ENCODE data around the gene VASP. TPM values are rescaled to one million over a fixed set of nuclear protein-coding genes. Genes with fewer than 3 reads are reported as not detected.

VASP gene
- total and polyA plus RNA-seq, 2 of the 4 experiments (the other 2 are of a cell fraction) = 61.1 to 88.8 TPM

DNA sequence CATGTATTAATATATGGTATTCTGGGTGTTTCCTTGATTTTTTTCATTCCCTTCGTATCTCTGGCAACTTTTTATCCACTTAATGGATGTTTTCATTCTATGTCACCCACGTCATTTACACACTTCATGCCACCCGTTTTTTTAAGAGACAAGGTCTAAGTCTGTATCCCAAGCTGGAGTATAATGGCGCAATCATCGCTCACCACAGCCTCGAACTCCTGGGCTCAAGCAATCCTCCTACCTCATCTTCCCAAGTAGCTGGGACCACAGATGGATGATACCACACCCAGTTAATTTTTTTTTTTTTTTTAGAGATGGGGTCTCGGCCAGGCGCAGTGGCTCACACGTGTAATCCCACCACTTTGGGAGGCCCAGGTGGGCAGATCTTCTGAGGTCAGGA is 3.4 kb upstream of the VASP start:
- Histone ChIP-seq H2AFZ (replicated peaks; ENCODE audit: low read length, poor library complexity) (no peak overlapping the region), H3K4ac (ENCODE audit: low read depth, low read length) (no peak overlapping the region), H3K9ac (ENCODE audit: low read depth, low read length) (no peak overlapping the region), H2AK5ac (ENCODE audit: low read depth, low read length) (no peak overlapping the region), H4K91ac (ENCODE audit: insufficient read depth, low read depth, low read length) (no peak overlapping the region), H2BK5ac (ENCODE audit: low read depth, low read length, poor library complexity, severe bottlenecking) (no peak overlapping the region), H3K36me3 (ENCODE audit: control insufficient read depth, insufficient read depth, low read length) (no peaks in the 10 kb centered on the region), H3K18ac (ENCODE audit: low read depth, low read length) (no peak overlapping the region), H3K9me3 (ENCODE audit: control insufficient read depth, insufficient read depth, low read length) (no peaks in the 10 kb centered on the region), H2BK20ac (ENCODE audit: low read depth, low read length) (no peak overlapping the region), H4K8ac (ENCODE audit: low read depth in 2 of 2, low read length in 2 of 2) (no peak overlapping the region), H3K4me3 (ENCODE audit: insufficient read depth, low read depth, low read length) (no peak overlapping the region), H3K4me1 (ENCODE audit: control insufficient read depth, insufficient read depth, low read length) (peaks cover 7% of the 10 kb centered on the region), H2AK9ac (replicated peaks; ENCODE audit: low read depth, low read length, poor library complexity) (no peak overlapping the region), H4K20me1 (ENCODE audit: insufficient read depth, low read length) (peaks cover 4% of the 10 kb centered on the region), H3K9me1 (ENCODE audit: insufficient read depth, low read length) (peaks cover 14% of the 10 kb centered on the region), H3K4me2 (ENCODE audit: low read depth, low read length) (no peak overlapping the region), H3K27me3 (ENCODE audit: control insufficient read depth, insufficient read depth, low read length) (peaks cover 3% of the 10 kb centered on the region; the same call in 1 of the 2 replicates), H2BK15ac (ENCODE audit: low read depth, low read length) (no peak overlapping the region), H3K79me1 (ENCODE audit: low read depth in 1 of 2, low read length in 2 of 2) (peaks cover 0 to 24% of the 10 kb centered on the region in 2 experiments; a peak in 2 of 4 replicates), H3K14ac (replicated peaks; ENCODE audit: low read depth, low read length) (no peak overlapping the region), H4K5ac (ENCODE audit: low read depth, low read length) (no peak overlapping the region), H3K56ac (ENCODE audit: extremely low read depth, insufficient read depth, low read length) (no peak overlapping the region), H3K23ac (ENCODE audit: low read depth, low read length) (no peak overlapping the region), H2BK120ac (ENCODE audit: low read depth, low read length) (no peak overlapping the region), H3K27ac (ENCODE audit: insufficient read depth, low read length) (no peak overlapping the region)
- BruUV-seq (replicated peaks) = no TSS peak
- TF ChIP-seq, protein P1, sequence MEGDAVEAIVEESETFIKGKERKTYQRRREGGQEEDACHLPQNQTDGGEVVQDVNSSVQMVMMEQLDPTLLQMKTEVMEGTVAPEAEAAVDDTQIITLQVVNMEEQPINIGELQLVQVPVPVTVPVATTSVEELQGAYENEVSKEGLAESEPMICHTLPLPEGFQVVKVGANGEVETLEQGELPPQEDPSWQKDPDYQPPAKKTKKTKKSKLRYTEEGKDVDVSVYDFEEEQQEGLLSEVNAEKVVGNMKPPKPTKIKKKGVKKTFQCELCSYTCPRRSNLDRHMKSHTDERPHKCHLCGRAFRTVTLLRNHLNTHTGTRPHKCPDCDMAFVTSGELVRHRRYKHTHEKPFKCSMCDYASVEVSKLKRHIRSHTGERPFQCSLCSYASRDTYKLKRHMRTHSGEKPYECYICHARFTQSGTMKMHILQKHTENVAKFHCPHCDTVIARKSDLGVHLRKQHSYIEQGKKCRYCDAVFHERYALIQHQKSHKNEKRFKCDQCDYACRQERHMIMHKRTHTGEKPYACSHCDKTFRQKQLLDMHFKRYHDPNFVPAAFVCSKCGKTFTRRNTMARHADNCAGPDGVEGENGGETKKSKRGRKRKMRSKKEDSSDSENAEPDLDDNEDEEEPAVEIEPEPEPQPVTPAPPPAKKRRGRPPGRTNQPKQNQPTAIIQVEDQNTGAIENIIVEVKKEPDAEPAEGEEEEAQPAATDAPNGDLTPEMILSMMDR (conservative IDR thresholded peaks at IDR 0.05; ENCODE audit: low read depth, low read length) = no peak
- peak; percentile 43 for TF ChIP-seq CEBPB (IDR thresholded peaks at IDR 0.05; ENCODE audit: low read depth, low read length)
- TF ChIP-seq, protein P2, sequence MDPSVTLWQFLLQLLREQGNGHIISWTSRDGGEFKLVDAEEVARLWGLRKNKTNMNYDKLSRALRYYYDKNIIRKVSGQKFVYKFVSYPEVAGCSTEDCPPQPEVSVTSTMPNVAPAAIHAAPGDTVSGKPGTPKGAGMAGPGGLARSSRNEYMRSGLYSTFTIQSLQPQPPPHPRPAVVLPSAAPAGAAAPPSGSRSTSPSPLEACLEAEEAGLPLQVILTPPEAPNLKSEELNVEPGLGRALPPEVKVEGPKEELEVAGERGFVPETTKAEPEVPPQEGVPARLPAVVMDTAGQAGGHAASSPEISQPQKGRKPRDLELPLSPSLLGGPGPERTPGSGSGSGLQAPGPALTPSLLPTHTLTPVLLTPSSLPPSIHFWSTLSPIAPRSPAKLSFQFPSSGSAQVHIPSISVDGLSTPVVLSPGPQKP (IDR thresholded peaks at IDR 0.05; ENCODE audit: borderline replicate concordance, low read depth, low read length) = no peak
- in situ Hi-C loops (cut with MboI; ENCODE audit: low sequenced_read_pairs) = no loop called here
- ChIA-PET POLR2A (ENCODE audit: unreplicated experiment) (interaction anchor here (0.7 kb wide), 1 partner anchor 114 kb away, joined by 9 read pairs; no protein-coding TSS in a partner anchor), CTCF (interaction anchor here (1.5 kb wide), 1 partner anchor 65 kb away, joined by 5 read pairs; no protein-coding TSS in a partner anchor)
- no CpG with 5 or more reads among the region's 9 CpGs for WGBS, 2 experiments (ENCODE audit: extremely low coverage in 2 of 2, insufficient read length in 1 of 2)
- DNase-seq = no peak
- dilution Hi-C loops (cut with HindIII; ENCODE audit: low sequenced_read_pairs, unreplicated experiment) = no loop called here
- intact Hi-C loops (cut with micrococcal nuclease) = no loop called here
- no peak for ATAC-seq (ENCODE audit: low read depth)

Data from IMR-90 (cell line).